Transverse colon (tissue), 4 donors: Measurements from ENCODE around the gene BMP2K. TPM values are rescaled to one million over a fixed set of nuclear protein-coding genes. Genes with fewer than 3 reads are reported as not detected.
"Not testable (repeated sequence)": the region's sequence is repeated elsewhere in the genome, so short reads cannot be mapped to it uniquely, and the experiment has no call there.

Source experiments
- DNase-seq: peaks from one replicate; pipeline ENCODE4 v3.0.0-alpha.2; 2019
- H3K27ac ChIP-seq, 4 donors: fragments of 200-600 bp; sonication (generic); 2 replicates each; pipeline ENCODE4 v1.5.1; 2016 to 2018; ENCODE audit warnings: inconsistent platforms in 4 of 4
- H3K27me3 ChIP-seq: fragments of 200-600 bp; sonication (generic); 2 replicates; pipeline ENCODE4 v1.5.1; 2017; ENCODE audit warnings: inconsistent platforms
- H3K36me3 ChIP-seq, 4 donors: fragments of 200-600 bp; sonication (generic); 2 replicates each; pipeline ENCODE4 v1.5.1; 2017 to 2019; ENCODE audit warnings: inconsistent platforms in 4 of 4
- H3K4me1 ChIP-seq, 4 donors: fragments of 200-600 bp; sonication (generic); 2 replicates each; pipeline ENCODE4 v1.5.1; 2017 to 2020; ENCODE audit warnings: inconsistent platforms in 4 of 4
- H3K4me3 ChIP-seq, 4 donors: fragments of 200-600 bp; sonication (generic); 1 replicate in 1 of 4; 2 replicates in 3 of 4; pipeline versions ENCODE4 v1.5.1 to v1.6.1; 2017 to 2019; ENCODE audit warnings: inconsistent platforms in 4 of 4
- H3K9me3 ChIP-seq, 2 donors: fragments of 200-600 bp; sonication (generic); 2 replicates each; pipeline ENCODE4 v1.5.1; 2017 to 2019; ENCODE audit warnings: inconsistent platforms in 2 of 2
- CTCF ChIP-seq, 5 experiments: fragments of 200-600 bp in 3 of 5; fragments of 450-650 bp in 2 of 5; sonication (generic) in 3 of 5; IDR thresholded peaks; 1 replicate in 2 of 5; 2 replicates in 3 of 5; pipeline ENCODE4 v1.5.1; 2016 to 2017; ENCODE audit warnings: antibody characterized with exemption in 5 of 5, inconsistent platforms in 3 of 5, mild to moderate bottlenecking in 2 of 5, moderate library complexity in 1 of 5
- EP300 ChIP-seq: sonication (generic); formaldehyde crosslinking; IDR thresholded peaks from one replicate; pipeline ENCODE4 v1.6.1; 2017; ENCODE audit warnings: antibody characterized with exemption, low read depth
- POLR2A ChIP-seq: fragments of 450-650 bp; IDR thresholded peaks from one replicate; pipeline ENCODE4 v1.6.1; 2016; ENCODE audit warnings: antibody characterized with exemption, mild to moderate bottlenecking, moderate library complexity
- POLR2AphosphoS5 ChIP-seq, 3 donors: sonication (generic); formaldehyde crosslinking; IDR thresholded peaks; one replicate each; pipeline ENCODE4 v1.6.1; 2016; ENCODE audit warnings: antibody characterized with exemption in 3 of 3
- WGBS, 2 donors: methylation state at CpG; one replicate each; pipeline ENCODE4 v1.1.5; 2018; ENCODE audit warnings: low coverage in 1 of 2; 5-methylcytosine and 5-hydroxymethylcytosine counted together
- in situ Hi-C, 4 donors: fragments of 200-750 bp; cut with MboI; loops; one replicate each; pipeline versions ENCODE4 v1.15.0 to v1.15.1; 2017; ENCODE audit warnings: low sequenced_read_pairs in 3 of 4, low pct_ligation_motif_present in 1 of 4, low pct_unique_long_range_greater_than_20kb in 1 of 4
- intact Hi-C: fragments of 100-400 bp; cut with DNase I; formaldehyde crosslinking; loops from one replicate; pipeline ENCODE4 v1.15.1; 2023; ENCODE audit warnings: low total_unique reads
- total RNA-seq, 4 donors: library from RNA; depleted of rRNA; stranded (reverse); fragments of >200 nt; gene quantifications; one replicate each; pipeline ENCODE4 v1.1.0, GENCODE V29; 2016

BMP2K gene
- total RNA-seq, 4 donors from 2014 or later = 12.3 to 147 (median 71.2) TPM

GRCh38 chr4:78829296-78829695 lies 53.1 kb downstream of the BMP2K start:
- in situ Hi-C loops = no loop called here
- intact Hi-C loops = no loop called here
- no peak overlapping the region for H3K4me3 ChIP-seq
- DNase-seq = no peak
- no peaks in the 10 kb centered on the region for H3K4me1 ChIP-seq
- H3K36me3 ChIP-seq = peaks cover 0 to 29% (median 13%) of the 10 kb centered on the region in 4 donors
- no peak for TF ChIP-seq POLR2A
- TF ChIP-seq CTCF (IDR thresholded peaks at IDR 0.05) = no peak
- no peak for TF ChIP-seq EP300
- no peak for TF ChIP-seq POLR2AphosphoS5 (IDR thresholded peaks at IDR 0.05)
- H3K27ac ChIP-seq = no peak overlapping the region
- no peaks in the 10 kb centered on the region for H3K27me3 ChIP-seq
- no peaks in the 10 kb centered on the region for H3K9me3 ChIP-seq

GRCh38 chr4:78839676-78840075 lies 63.5 kb downstream of the BMP2K start:
- intact Hi-C loops, in situ Hi-C loops, H3K27me3 ChIP-seq, H3K9me3 ChIP-seq, H3K4me3 ChIP-seq, H3K27ac ChIP-seq, H3K36me3 ChIP-seq, DNase-seq, H3K4me1 ChIP-seq: not testable (repeated sequence)
- WGBS, 2 donors = 90 to 95% methylated on average over 3 of the region's 3 CpGs

- DNase-seq, H3K9me3 ChIP-seq, H3K27me3 ChIP-seq, intact Hi-C loops, H3K4me3 ChIP-seq, H3K36me3 ChIP-seq, H3K27ac ChIP-seq, in situ Hi-C loops, H3K4me1 ChIP-seq: not testable (repeated sequence)
- WGBS, 2 donors = 96 to 100% methylated on average over 4 of the region's 4 CpGs
Measured at GRCh38 chr4:78840286-78840685, 64.1 kb downstream of the BMP2K start.

- in situ Hi-C loops (no loop called here), intact Hi-C loops (no loop called here)
- TF ChIP-seq CTCF (IDR thresholded peaks at IDR 0.05) = no peak
- H3K9me3 ChIP-seq = no peaks in the 10 kb centered on the region
- 62 to 64% methylated on average over 2 of the region's 2 CpGs for WGBS, 2 donors
- no peaks in the 10 kb centered on the region for H3K27me3 ChIP-seq
- no peaks in the 10 kb centered on the region for H3K4me1 ChIP-seq
- no peak for DNase-seq
- H3K4me3 ChIP-seq = no peak overlapping the region
- no peak overlapping the region for H3K27ac ChIP-seq
- no peaks in the 10 kb centered on the region for H3K36me3 ChIP-seq
Measured at GRCh38 chr4:78845472-78845871, 69.3 kb downstream of the BMP2K start.

GRCh38 chr4:78846258-78846657 lies 70.1 kb downstream of the BMP2K start:
- DNase-seq = no peak
- Histone ChIP-seq H3K36me3 (peaks cover 0 to 6% (median 0%) of the 10 kb centered on the region in 4 donors), H3K4me3 (no peak overlapping the region), H3K9me3 (no peaks in the 10 kb centered on the region), H3K27ac (no peak overlapping the region), H3K4me1 (no peaks in the 10 kb centered on the region), H3K27me3 (no peaks in the 10 kb centered on the region)
- in situ Hi-C loops (no loop called here), intact Hi-C loops (no loop called here)
- TF ChIP-seq CTCF (IDR thresholded peaks at IDR 0.05) = no peak
- no peak for TF ChIP-seq POLR2A
- no peak for TF ChIP-seq EP300
- TF ChIP-seq POLR2AphosphoS5 (IDR thresholded peaks at IDR 0.05) = no peak
